GM19351 (cell line): ENCODE data around the gene DGKH.
A peak's percentile ranks its signal among the peaks of the same experiment; 100 is the strongest.
"Not testable (repeated sequence)": the region's sequence is repeated elsewhere in the genome, so short reads cannot be mapped to it uniquely, and the experiment has no call there.

Source experiments
- ATAC-seq: cut with Tn5 transposase; IDR thresholded peaks from one replicate; pipeline ENCODE4 v1.9.1; 2021; ENCODE audit warnings: mild to moderate bottlenecking, moderate library complexity; ENCODE audit not compliant: unreplicated experiment

The DGKH gene

GRCh38 chr13:42223681-42224080 is 175.2 kb downstream of the DGKH start:
- ATAC-seq, result no peak

- ATAC-seq, result no peak
Observed at GRCh38 chr13:42225051-42225450, 176.6 kb downstream of the DGKH start.

- ATAC-seq, result not testable (repeated sequence)
Observed at GRCh38 chr13:42226759-42227158, 178.3 kb downstream of the DGKH start.

GRCh38 chr13:42228527-42228926 is 180.1 kb downstream of the DGKH start:
- no peak for ATAC-seq

- no peak for ATAC-seq
Observed at GRCh38 chr13:42229287-42229686, 180.8 kb downstream of the DGKH start.

GRCh38 chr13:42232671-42233070 is 184.2 kb downstream of the DGKH start:
- no peak for ATAC-seq

- ATAC-seq, result no peak
Observed at GRCh38 chr13:42233726-42234125, 185.3 kb downstream of the DGKH start.

GRCh38 chr13:42239161-42239560 is 190.7 kb downstream of the DGKH start:
- no peak for ATAC-seq

GRCh38 chr13:42239644-42240043 is 191.2 kb downstream of the DGKH start:
- no peak for ATAC-seq

GRCh38 chr13:42246541-42246940 is 198.1 kb downstream of the DGKH start:
- ATAC-seq, result no peak

- ATAC-seq, result no peak
Observed at GRCh38 chr13:42247883-42248282, 199.4 kb downstream of the DGKH start.

GRCh38 chr13:42255886-42256285 is 207.4 kb downstream of the DGKH start:
- ATAC-seq, result no peak

GRCh38 chr13:42258747-42259146 is 210.3 kb downstream of the DGKH start:
- no peak for ATAC-seq

- no peak for ATAC-seq
Observed at GRCh38 chr13:42259515-42259914, 211.1 kb downstream of the DGKH start.

- no peak for ATAC-seq
Observed at GRCh38 chr13:42260903-42261654, 212.6 kb downstream of the DGKH start.

- no peak for ATAC-seq
Observed at GRCh38 chr13:42266473-42266872, 218.0 kb downstream of the DGKH start.

GRCh38 chr13:42270160-42270856 is 221.9 kb downstream of the DGKH start:
- ATAC-seq, result no peak

GRCh38 chr13:42270857-42271215 is 222.4 kb downstream of the DGKH start:
- ATAC-seq, result no peak

GRCh38 chr13:42271337-42272114 is 223.1 kb downstream of the DGKH start:
- peak; percentile 80 for ATAC-seq

GRCh38 chr13:42272115-42272803 is 223.8 kb downstream of the DGKH start, which contains the start of gene AKAP11:
TSS of gene AKAP11 (plus strand) at chr13:42272152. CDS start at chr13:42286349, 14,197 bp downstream.
- ATAC-seq, result peak; percentile 17

- ATAC-seq, result no peak
Observed at GRCh38 chr13:42272804-42273175, 224.3 kb downstream of the DGKH start.
